Fibroblast of lung (primary cell): ENCODE results near the gene RABGAP1. TPM values are rescaled to one million over a fixed set of nuclear protein-coding genes. Genes with fewer than 3 reads are reported as not detected.

ENCODE experiments used
- DNase-seq, 2 donors: peaks; one replicate each; pipeline versions ENCODE4 v3.0.0 to v3.0.0-alpha.2; 2010; ENCODE audit warnings: low read depth in 2 of 2
- H2AFZ ChIP-seq: 2 replicates; pipeline ENCODE4 v1.5.1; 2012; ENCODE audit warnings: low read length, control low read depth, inconsistent platforms
- H3K27ac ChIP-seq: 2 replicates; pipeline ENCODE4 v1.5.1; 2011; ENCODE audit warnings: low read length, control low read depth; ENCODE audit not compliant: insufficient read depth
- H3K27me3 ChIP-seq: 2 replicates; pipeline ENCODE4 v1.5.1; 2011; ENCODE audit warnings: mild to moderate bottlenecking, low read length; ENCODE audit not compliant: control insufficient read depth, insufficient read depth
- H3K36me3 ChIP-seq: 2 replicates; pipeline ENCODE4 v1.5.1; 2011; ENCODE audit warnings: low read length; ENCODE audit not compliant: control insufficient read depth, insufficient read depth
- H3K4me1 ChIP-seq: 2 replicates; pipeline ENCODE4 v1.5.1; 2011; ENCODE audit warnings: low read length; ENCODE audit not compliant: control insufficient read depth, insufficient read depth; ENCODE audit errors: extremely low read depth
- H3K4me2 ChIP-seq: 2 replicates; pipeline ENCODE4 v1.5.1; 2011; ENCODE audit warnings: low read length, control low read depth; ENCODE audit not compliant: insufficient read depth; ENCODE audit errors: extremely low read depth
- H3K4me3 ChIP-seq, 4 experiments: fragments of 200-600 bp in 1 of 4; sonication (generic) in 1 of 4; replicated peaks in 1 of 4; 2 replicates each; pipeline ENCODE4 v1.5.1; 2011 to 2016; ENCODE audit warnings: low read length in 4 of 4, low read depth in 3 of 4, mild to moderate bottlenecking in 3 of 4, control low read depth in 2 of 4, inconsistent platforms in 1 of 4, mixed read lengths in 1 of 4; ENCODE audit not compliant: insufficient read depth in 1 of 4; ENCODE audit errors: control extremely low read depth in 1 of 4
- H3K79me2 ChIP-seq: 2 replicates; pipeline ENCODE4 v1.5.1; 2012; ENCODE audit warnings: mild to moderate bottlenecking, low read length, inconsistent platforms; ENCODE audit not compliant: control insufficient read depth, insufficient read depth
- H3K9ac ChIP-seq: 2 replicates; pipeline ENCODE4 v1.5.1; 2011; ENCODE audit warnings: mild to moderate bottlenecking, low read length, control low read depth; ENCODE audit not compliant: insufficient read depth
- H3K9me3 ChIP-seq: 2 replicates; pipeline ENCODE4 v1.5.1; 2012; ENCODE audit warnings: low read depth, low read length; ENCODE audit not compliant: control insufficient read depth, insufficient read depth
- H4K20me1 ChIP-seq: 2 replicates; pipeline ENCODE4 v1.5.1; 2011; ENCODE audit warnings: low read length; ENCODE audit not compliant: control insufficient read depth, insufficient read depth; ENCODE audit errors: extremely low read depth
- EZH2 ChIP-seq: IDR thresholded peaks from 2 replicates; pipeline ENCODE4 v1.5.1; 2012; ENCODE audit warnings: low read length, control low read depth, mild to moderate bottlenecking; ENCODE audit errors: missing control alignments
- polyA plus RNA-seq, 2 donors: library from polyadenylated mRNA; depleted of rRNA in 1 of 2; stranded (reverse) in 1 of 2; unstranded in 1 of 2; fragments of >200 nt; gene quantifications; 2 replicates each; pipeline ENCODE4 v1.2.1, GENCODE V29; 2011 to 2012; ENCODE audit warnings: missing spikeins in 1 of 2
- total RNA-seq: library from RNA; depleted of rRNA; stranded (reverse); fragments of >200 nt; gene quantifications from 2 replicates; pipeline ENCODE4 v1.2.1, GENCODE V29; 2014
- TF ChIP-seq, protein P1 (sequence below), 2 donors: IDR thresholded peaks in 1 of 2; conservative IDR thresholded peaks in 1 of 2; 1 replicate in 1 of 2; 2 replicates in 1 of 2; pipeline ENCODE4 v1.5.1; 2011 to 2012; ENCODE audit warnings: low read length in 2 of 2, control low read depth in 1 of 2, inconsistent platforms in 1 of 2, low read depth in 1 of 2, mild to moderate bottlenecking in 1 of 2

The RABGAP1 gene
- total and polyA plus RNA-seq, 2 donors (not counting 1 experiment from before 2014, with no cell fraction given) = 47.6 to 58.6 TPM

DNA sequence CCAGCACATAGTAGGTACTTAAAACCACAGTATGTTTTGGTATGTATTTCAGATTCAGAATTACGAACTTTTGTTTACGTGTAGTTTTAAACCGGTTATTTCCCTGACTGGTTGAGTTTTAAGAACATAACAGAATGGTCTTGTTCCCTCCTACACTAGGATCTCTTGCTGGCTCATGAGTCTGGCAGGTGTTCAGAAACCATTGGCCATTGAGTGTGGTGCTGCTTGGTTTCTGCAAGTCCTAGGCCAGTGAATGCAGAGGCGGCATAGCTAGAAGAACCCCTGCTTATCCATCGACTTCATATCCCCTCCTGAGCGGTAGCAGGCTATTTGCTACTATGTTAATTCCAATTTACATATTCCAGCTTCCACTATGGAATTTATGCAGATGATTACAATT lies 158.2 kb downstream of the RABGAP1 start:
- no peak overlapping the region for H2AFZ ChIP-seq
- no peak overlapping the region for H3K9ac ChIP-seq
- DNase-seq = no peak
- H3K4me3 ChIP-seq = no peak overlapping the region
- H4K20me1 ChIP-seq = no peaks in the 10 kb centered on the region
- no peaks in the 10 kb centered on the region for H3K9me3 ChIP-seq
- TF ChIP-seq, protein P1, sequence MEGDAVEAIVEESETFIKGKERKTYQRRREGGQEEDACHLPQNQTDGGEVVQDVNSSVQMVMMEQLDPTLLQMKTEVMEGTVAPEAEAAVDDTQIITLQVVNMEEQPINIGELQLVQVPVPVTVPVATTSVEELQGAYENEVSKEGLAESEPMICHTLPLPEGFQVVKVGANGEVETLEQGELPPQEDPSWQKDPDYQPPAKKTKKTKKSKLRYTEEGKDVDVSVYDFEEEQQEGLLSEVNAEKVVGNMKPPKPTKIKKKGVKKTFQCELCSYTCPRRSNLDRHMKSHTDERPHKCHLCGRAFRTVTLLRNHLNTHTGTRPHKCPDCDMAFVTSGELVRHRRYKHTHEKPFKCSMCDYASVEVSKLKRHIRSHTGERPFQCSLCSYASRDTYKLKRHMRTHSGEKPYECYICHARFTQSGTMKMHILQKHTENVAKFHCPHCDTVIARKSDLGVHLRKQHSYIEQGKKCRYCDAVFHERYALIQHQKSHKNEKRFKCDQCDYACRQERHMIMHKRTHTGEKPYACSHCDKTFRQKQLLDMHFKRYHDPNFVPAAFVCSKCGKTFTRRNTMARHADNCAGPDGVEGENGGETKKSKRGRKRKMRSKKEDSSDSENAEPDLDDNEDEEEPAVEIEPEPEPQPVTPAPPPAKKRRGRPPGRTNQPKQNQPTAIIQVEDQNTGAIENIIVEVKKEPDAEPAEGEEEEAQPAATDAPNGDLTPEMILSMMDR (conservative IDR thresholded peaks at IDR 0.05 in 1 of 2, IDR thresholded peaks at IDR 0.05 in 1 of 2; ENCODE audit: low read depth in 1 of 2, low read length in 2 of 2) = no peak
- no peak for TF ChIP-seq EZH2
- H3K27ac ChIP-seq = no peak overlapping the region
- H3K36me3 ChIP-seq = peaks cover 24% of the 10 kb centered on the region
- H3K79me2 ChIP-seq = no peaks in the 10 kb centered on the region
- no peak overlapping the region for H3K4me2 ChIP-seq
- H3K4me1 ChIP-seq = no peaks in the 10 kb centered on the region
- H3K27me3 ChIP-seq = no peaks in the 10 kb centered on the region

GRCh38 chr9:123099548-123099947 lies 158.7 kb downstream of the RABGAP1 start:
- H4K20me1 ChIP-seq = no peaks in the 10 kb centered on the region
- no peak overlapping the region for H2AFZ ChIP-seq
- no peak overlapping the region for H3K4me2 ChIP-seq
- no peak for DNase-seq
- H3K4me1 ChIP-seq = no peaks in the 10 kb centered on the region
- H3K79me2 ChIP-seq = no peaks in the 10 kb centered on the region
- H3K27ac ChIP-seq = no peak overlapping the region
- H3K4me3 ChIP-seq = no peak overlapping the region
- no peak for TF ChIP-seq EZH2
- TF ChIP-seq, protein P1 (conservative IDR thresholded peaks at IDR 0.05 in 1 of 2, IDR thresholded peaks at IDR 0.05 in 1 of 2; ENCODE audit: low read depth in 1 of 2, low read length in 2 of 2) = no peak
- H3K27me3 ChIP-seq = no peaks in the 10 kb centered on the region
- peaks cover 25% of the 10 kb centered on the region for H3K36me3 ChIP-seq
- no peaks in the 10 kb centered on the region for H3K9me3 ChIP-seq
- no peak overlapping the region for H3K9ac ChIP-seq

- TF ChIP-seq, protein P1 (conservative IDR thresholded peaks at IDR 0.05 in 1 of 2, IDR thresholded peaks at IDR 0.05 in 1 of 2; ENCODE audit: low read depth in 1 of 2, low read length in 2 of 2) = peak; percentile 16 to 31
- TF ChIP-seq EZH2 = no peak
- H3K9ac ChIP-seq = no peak overlapping the region
- H3K36me3 ChIP-seq = peaks cover 23% of the 10 kb centered on the region
- H3K4me2 ChIP-seq = no peak overlapping the region
- H3K9me3 ChIP-seq = no peaks in the 10 kb centered on the region
- no peak overlapping the region for H3K27ac ChIP-seq
- H3K27me3 ChIP-seq = no peaks in the 10 kb centered on the region
- no peaks in the 10 kb centered on the region for H3K79me2 ChIP-seq
- no peaks in the 10 kb centered on the region for H4K20me1 ChIP-seq
- no peaks in the 10 kb centered on the region for H3K4me1 ChIP-seq
- no peak overlapping the region for H3K4me3 ChIP-seq
- peak in 1 of 2 donors; percentile 17 for DNase-seq
- H2AFZ ChIP-seq = no peak overlapping the region
Observed at GRCh38 chr9:123102375-123103113, 161.7 kb downstream of the RABGAP1 start.
